ENCODE data around the gene KCP. TPM values are rescaled to one million over a fixed set of nuclear protein-coding genes. Genes with fewer than 3 reads are reported as not detected.

The KCP gene
- total and polyA plus RNA-seq, 2 of the 13 experiments (the other 11 are each of a cell fraction or from before 2014, with no cell fraction given), result 0.37 to 1.0 TPM

DNA sequence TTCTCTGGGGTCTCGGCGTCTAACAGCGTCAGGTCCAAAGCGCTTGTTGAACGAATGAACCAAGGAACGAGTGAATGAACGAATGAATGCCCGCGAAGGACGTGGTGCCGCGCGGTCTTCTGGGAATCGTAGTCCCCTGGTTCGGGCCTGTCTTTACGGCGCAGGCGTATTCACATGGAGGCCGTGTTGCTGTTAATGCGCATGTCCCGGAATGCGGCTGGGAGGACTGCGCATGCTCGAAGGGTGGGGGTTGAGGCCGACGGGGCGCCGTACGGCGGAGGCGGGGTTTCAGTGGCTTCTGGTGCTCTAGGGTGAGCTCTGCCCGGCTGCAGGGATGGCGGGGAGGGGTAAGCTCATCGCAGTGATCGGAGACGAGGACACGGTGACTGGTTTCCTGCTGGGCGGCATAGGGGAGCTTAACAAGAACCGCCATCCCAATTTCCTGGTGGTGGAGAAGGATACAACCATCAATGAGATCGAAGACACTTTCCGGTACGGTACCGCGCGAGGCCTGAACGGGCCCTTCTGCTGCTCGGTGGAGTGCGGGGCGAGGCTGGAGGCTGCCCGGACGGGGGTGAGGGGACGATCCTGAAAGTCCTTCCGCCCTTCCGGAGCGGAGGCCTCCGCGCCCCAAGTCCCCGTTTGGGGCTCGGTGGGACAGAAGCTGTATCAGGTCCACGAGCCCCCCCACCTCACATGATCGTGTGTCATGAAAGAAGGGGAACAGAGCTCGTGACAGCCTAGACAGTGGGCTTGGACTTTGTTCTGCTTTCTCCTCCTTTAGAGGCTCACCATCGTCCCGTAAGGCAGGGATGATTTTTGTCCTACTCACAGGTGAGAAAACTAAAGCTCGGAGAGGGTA, 47.7 kb downstream of the KCP start, which contains the start of gene ATP6V1F (continued):
- TF ChIP-seq, protein P1, sequence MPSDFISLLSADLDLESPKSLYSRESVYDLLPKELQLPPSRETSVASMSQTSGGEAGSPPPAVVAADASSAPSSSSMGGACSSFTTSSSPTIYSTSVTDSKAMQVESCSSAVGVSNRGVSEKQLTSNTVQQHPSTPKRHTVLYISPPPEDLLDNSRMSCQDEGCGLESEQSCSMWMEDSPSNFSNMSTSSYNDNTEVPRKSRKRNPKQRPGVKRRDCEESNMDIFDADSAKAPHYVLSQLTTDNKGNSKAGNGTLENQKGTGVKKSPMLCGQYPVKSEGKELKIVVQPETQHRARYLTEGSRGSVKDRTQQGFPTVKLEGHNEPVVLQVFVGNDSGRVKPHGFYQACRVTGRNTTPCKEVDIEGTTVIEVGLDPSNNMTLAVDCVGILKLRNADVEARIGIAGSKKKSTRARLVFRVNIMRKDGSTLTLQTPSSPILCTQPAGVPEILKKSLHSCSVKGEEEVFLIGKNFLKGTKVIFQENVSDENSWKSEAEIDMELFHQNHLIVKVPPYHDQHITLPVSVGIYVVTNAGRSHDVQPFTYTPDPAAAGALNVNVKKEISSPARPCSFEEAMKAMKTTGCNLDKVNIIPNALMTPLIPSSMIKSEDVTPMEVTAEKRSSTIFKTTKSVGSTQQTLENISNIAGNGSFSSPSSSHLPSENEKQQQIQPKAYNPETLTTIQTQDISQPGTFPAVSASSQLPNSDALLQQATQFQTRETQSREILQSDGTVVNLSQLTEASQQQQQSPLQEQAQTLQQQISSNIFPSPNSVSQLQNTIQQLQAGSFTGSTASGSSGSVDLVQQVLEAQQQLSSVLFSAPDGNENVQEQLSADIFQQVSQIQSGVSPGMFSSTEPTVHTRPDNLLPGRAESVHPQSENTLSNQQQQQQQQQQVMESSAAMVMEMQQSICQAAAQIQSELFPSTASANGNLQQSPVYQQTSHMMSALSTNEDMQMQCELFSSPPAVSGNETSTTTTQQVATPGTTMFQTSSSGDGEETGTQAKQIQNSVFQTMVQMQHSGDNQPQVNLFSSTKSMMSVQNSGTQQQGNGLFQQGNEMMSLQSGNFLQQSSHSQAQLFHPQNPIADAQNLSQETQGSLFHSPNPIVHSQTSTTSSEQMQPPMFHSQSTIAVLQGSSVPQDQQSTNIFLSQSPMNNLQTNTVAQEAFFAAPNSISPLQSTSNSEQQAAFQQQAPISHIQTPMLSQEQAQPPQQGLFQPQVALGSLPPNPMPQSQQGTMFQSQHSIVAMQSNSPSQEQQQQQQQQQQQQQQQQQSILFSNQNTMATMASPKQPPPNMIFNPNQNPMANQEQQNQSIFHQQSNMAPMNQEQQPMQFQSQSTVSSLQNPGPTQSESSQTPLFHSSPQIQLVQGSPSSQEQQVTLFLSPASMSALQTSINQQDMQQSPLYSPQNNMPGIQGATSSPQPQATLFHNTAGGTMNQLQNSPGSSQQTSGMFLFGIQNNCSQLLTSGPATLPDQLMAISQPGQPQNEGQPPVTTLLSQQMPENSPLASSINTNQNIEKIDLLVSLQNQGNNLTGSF (CRISPR knock-in tag; IDR thresholded peaks at IDR 0.05), result no peak
- TF ChIP-seq, protein P2, sequence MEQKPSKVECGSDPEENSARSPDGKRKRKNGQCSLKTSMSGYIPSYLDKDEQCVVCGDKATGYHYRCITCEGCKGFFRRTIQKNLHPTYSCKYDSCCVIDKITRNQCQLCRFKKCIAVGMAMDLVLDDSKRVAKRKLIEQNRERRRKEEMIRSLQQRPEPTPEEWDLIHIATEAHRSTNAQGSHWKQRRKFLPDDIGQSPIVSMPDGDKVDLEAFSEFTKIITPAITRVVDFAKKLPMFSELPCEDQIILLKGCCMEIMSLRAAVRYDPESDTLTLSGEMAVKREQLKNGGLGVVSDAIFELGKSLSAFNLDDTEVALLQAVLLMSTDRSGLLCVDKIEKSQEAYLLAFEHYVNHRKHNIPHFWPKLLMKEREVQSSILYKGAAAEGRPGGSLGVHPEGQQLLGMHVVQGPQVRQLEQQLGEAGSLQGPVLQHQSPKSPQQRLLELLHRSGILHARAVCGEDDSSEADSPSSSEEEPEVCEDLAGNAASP (CRISPR knock-in tag; IDR thresholded peaks at IDR 0.05; ENCODE audit: borderline replicate concordance), result no peak
- TF ChIP-seq ASH2L (IDR thresholded peaks at IDR 0.05; ENCODE audit: insufficient read length, low read depth, low read length), result peak; percentile 39
- no peak for TF ChIP-seq EED (CRISPR knock-in tag; IDR thresholded peaks at IDR 0.05)
- TF ChIP-seq, protein P3, sequence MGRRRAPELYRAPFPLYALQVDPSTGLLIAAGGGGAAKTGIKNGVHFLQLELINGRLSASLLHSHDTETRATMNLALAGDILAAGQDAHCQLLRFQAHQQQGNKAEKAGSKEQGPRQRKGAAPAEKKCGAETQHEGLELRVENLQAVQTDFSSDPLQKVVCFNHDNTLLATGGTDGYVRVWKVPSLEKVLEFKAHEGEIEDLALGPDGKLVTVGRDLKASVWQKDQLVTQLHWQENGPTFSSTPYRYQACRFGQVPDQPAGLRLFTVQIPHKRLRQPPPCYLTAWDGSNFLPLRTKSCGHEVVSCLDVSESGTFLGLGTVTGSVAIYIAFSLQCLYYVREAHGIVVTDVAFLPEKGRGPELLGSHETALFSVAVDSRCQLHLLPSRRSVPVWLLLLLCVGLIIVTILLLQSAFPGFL (CRISPR knock-in tag; IDR thresholded peaks at IDR 0.05), result no peak
- no peak for TF ChIP-seq SMARCC2 (IDR thresholded peaks at IDR 0.05)
- no peak for TF ChIP-seq IKZF1 (IDR thresholded peaks at IDR 0.05)
- TF ChIP-seq YEATS2 (CRISPR knock-in tag; IDR thresholded peaks at IDR 0.05; ENCODE audit: borderline replicate concordance), result peak; percentile 42; the same call in 1 of the 2 replicates
- no peak for TF ChIP-seq HIVEP1 (CRISPR knock-in tag; IDR thresholded peaks at IDR 0.05)
- TF ChIP-seq, protein P4, sequence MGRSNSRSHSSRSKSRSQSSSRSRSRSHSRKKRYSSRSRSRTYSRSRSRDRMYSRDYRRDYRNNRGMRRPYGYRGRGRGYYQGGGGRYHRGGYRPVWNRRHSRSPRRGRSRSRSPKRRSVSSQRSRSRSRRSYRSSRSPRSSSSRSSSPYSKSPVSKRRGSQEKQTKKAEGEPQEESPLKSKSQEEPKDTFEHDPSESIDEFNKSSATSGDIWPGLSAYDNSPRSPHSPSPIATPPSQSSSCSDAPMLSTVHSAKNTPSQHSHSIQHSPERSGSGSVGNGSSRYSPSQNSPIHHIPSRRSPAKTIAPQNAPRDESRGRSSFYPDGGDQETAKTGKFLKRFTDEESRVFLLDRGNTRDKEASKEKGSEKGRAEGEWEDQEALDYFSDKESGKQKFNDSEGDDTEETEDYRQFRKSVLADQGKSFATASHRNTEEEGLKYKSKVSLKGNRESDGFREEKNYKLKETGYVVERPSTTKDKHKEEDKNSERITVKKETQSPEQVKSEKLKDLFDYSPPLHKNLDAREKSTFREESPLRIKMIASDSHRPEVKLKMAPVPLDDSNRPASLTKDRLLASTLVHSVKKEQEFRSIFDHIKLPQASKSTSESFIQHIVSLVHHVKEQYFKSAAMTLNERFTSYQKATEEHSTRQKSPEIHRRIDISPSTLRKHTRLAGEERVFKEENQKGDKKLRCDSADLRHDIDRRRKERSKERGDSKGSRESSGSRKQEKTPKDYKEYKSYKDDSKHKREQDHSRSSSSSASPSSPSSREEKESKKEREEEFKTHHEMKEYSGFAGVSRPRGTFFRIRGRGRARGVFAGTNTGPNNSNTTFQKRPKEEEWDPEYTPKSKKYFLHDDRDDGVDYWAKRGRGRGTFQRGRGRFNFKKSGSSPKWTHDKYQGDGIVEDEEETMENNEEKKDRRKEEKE (IDR thresholded peaks at IDR 0.05), result no peak
- TF ChIP-seq, protein P5, sequence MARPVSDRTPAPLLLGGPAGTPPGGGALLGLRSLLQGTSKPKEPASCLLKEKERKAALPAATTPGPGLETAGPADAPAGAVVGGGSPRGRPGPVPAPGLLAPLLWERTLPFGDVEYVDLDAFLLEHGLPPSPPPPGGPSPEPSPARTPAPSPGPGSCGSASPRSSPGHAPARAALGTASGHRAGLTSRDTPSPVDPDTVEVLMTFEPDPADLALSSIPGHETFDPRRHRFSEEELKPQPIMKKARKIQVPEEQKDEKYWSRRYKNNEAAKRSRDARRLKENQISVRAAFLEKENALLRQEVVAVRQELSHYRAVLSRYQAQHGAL (CRISPR knock-in tag; IDR thresholded peaks at IDR 0.05; ENCODE audit: not compliant biosample characterization), result no peak
- no peak for TF ChIP-seq IRX3 (CRISPR knock-in tag; IDR thresholded peaks at IDR 0.05; ENCODE audit: borderline replicate concordance, low read depth)
- no peak for TF ChIP-seq POLR2AphosphoS2 (IDR thresholded peaks at IDR 0.05; ENCODE audit: low read depth, low read length)
- no peak for TF ChIP-seq HNF4A (CRISPR knock-in tag; IDR thresholded peaks at IDR 0.05)
- TF ChIP-seq ZFX (CRISPR knock-in tag; IDR thresholded peaks at IDR 0.05; ENCODE audit: low read depth), result peak; percentile 90
- TF ChIP-seq, protein P6, sequence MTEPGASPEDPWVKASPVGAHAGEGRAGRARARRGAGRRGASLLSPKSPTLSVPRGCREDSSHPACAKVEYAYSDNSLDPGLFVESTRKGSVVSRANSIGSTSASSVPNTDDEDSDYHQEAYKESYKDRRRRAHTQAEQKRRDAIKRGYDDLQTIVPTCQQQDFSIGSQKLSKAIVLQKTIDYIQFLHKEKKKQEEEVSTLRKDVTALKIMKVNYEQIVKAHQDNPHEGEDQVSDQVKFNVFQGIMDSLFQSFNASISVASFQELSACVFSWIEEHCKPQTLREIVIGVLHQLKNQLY (CRISPR knock-in tag; IDR thresholded peaks at IDR 0.05), result 0 out of 2 replicates have a peak, but pooled peaks have one; percentile 2
